ENCODE results near the gene PTBP3.

PTBP3 gene

DNA sequence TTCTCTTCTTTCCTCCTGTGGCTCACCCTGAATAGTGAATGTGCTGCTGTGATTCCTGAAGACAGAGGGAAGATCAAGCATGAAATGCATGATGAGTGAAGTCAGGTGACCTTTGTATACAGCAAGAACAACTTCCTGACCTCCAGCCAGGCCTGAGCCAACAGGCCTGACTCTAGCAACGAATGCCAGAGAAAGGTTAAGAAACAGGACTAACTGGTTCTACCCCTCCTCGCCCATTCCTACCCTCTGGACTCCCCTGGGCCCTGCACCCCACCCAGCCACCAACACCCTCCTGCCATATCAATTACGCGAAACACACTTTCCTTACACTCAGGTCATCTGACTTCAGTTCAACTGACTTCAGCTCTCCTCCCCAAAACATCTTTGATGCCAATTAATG, 163.2 kb downstream of the PTBP3 start:
- no peaks in the 10 kb centered on the region for H3K36me3 ChIP-seq (ENCODE audit: insufficient read depth)
- TF ChIP-seq, protein P1, sequence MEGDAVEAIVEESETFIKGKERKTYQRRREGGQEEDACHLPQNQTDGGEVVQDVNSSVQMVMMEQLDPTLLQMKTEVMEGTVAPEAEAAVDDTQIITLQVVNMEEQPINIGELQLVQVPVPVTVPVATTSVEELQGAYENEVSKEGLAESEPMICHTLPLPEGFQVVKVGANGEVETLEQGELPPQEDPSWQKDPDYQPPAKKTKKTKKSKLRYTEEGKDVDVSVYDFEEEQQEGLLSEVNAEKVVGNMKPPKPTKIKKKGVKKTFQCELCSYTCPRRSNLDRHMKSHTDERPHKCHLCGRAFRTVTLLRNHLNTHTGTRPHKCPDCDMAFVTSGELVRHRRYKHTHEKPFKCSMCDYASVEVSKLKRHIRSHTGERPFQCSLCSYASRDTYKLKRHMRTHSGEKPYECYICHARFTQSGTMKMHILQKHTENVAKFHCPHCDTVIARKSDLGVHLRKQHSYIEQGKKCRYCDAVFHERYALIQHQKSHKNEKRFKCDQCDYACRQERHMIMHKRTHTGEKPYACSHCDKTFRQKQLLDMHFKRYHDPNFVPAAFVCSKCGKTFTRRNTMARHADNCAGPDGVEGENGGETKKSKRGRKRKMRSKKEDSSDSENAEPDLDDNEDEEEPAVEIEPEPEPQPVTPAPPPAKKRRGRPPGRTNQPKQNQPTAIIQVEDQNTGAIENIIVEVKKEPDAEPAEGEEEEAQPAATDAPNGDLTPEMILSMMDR (conservative IDR thresholded peaks at IDR 0.05; ENCODE audit: low read depth, low read length) = no peak
- no peaks in the 10 kb centered on the region for H3K27me3 ChIP-seq (ENCODE audit: insufficient read depth, low read depth)
- no peak overlapping the region for H3K4me3 ChIP-seq (IDR thresholded peaks at IDR 0.05; ENCODE audit: insufficient read depth, low read depth, low read length)
- H3K27ac ChIP-seq = no peak overlapping the region
- no peak overlapping the region for H3K9ac ChIP-seq
- H4K20me1 ChIP-seq (ENCODE audit: insufficient read depth) = no peaks in the 10 kb centered on the region
- H2AFZ ChIP-seq (ENCODE audit: low read depth) = no peak overlapping the region
- no peak overlapping the region for H3K4me2 ChIP-seq
- H3K4me1 ChIP-seq (ENCODE audit: low read depth, poor library complexity, severe bottlenecking) = peaks cover 29% of the 10 kb centered on the region
- H3K79me2 ChIP-seq (ENCODE audit: insufficient read depth, low read depth) = no peaks in the 10 kb centered on the region

DNA sequence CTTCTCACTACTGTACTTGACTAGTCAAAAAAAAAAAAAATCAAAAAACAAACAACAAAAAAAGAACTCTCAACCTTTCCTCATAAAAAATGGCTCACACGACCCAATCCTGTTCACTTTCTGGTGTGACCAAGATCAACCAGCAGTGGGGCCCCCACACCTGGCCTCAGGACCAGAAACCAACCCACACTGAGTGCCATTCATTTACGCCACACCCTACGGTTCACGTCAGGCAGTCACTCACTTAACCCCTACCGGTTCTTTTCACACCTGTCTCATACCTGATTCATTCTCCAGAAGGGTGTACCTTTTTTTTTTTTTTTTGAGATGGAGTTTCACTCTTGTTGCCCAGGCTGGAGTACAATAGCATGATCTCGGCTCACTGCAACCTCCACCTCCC, 164.1 kb downstream of the PTBP3 start:
- H3K79me2 ChIP-seq (ENCODE audit: insufficient read depth, low read depth) = no peaks in the 10 kb centered on the region

DNA sequence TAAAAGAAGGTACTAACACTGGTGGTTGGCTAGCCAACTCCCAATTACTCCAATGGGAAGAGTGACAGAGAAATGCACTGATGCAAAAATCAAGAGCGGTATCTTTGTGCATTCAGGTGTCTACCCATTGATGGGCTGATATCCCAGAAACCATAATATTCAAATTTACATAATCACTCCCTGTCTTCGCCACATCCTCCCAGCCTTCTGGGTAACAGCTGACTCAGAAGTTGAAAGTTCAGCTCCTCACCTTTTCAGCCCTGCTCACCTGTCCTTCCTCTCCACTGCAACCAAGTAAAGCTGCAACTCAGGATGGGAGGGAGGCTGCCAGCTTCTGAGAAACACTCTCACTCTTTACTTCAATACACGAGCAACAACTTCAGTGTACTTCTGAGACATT, 165.2 kb downstream of the PTBP3 start:
- no peak overlapping the region for H3K9ac ChIP-seq
- H3K36me3 ChIP-seq (ENCODE audit: insufficient read depth) = no peaks in the 10 kb centered on the region
- H3K4me2 ChIP-seq = no peak overlapping the region
- no peak overlapping the region for H3K4me3 ChIP-seq (IDR thresholded peaks at IDR 0.05; ENCODE audit: insufficient read depth, low read depth, low read length)
- TF ChIP-seq, protein P1 (conservative IDR thresholded peaks at IDR 0.05; ENCODE audit: low read depth, low read length) = no peak
- no peak overlapping the region for H3K27ac ChIP-seq
- H2AFZ ChIP-seq (ENCODE audit: low read depth) = no peak overlapping the region
- H3K4me1 ChIP-seq (ENCODE audit: low read depth, poor library complexity, severe bottlenecking) = peaks cover 29% of the 10 kb centered on the region
- H3K79me2 ChIP-seq (ENCODE audit: insufficient read depth, low read depth) = no peaks in the 10 kb centered on the region
- H3K27me3 ChIP-seq (ENCODE audit: insufficient read depth, low read depth) = no peaks in the 10 kb centered on the region
- no peaks in the 10 kb centered on the region for H4K20me1 ChIP-seq (ENCODE audit: insufficient read depth)

More for the DNA sequence above, 164.1 kb downstream of the PTBP3 start:
- Histone ChIP-seq H2AFZ (ENCODE audit: low read depth) (no peak overlapping the region), H3K4me2 (no peak overlapping the region), H3K4me1 (ENCODE audit: low read depth, poor library complexity, severe bottlenecking) (peaks cover 29% of the 10 kb centered on the region), H3K4me3 (IDR thresholded peaks at IDR 0.05; ENCODE audit: insufficient read depth, low read depth, low read length) (no peak overlapping the region), H4K20me1 (ENCODE audit: insufficient read depth) (no peaks in the 10 kb centered on the region), H3K27me3 (ENCODE audit: insufficient read depth, low read depth) (no peaks in the 10 kb centered on the region), H3K9ac (no peak overlapping the region), H3K36me3 (ENCODE audit: insufficient read depth) (no peaks in the 10 kb centered on the region), H3K27ac (no peak overlapping the region)
- TF ChIP-seq, protein P1 (conservative IDR thresholded peaks at IDR 0.05; ENCODE audit: low read depth, low read length) = no peak
